H9 (cell line): ENCODE results near the gene WSCD2. TPM values are rescaled to one million over a fixed set of nuclear protein-coding genes. Genes with fewer than 3 reads are reported as not detected.

ENCODE experiments used
- DNase-seq: peaks from one replicate; pipeline ENCODE4 v3.0.0-alpha.2; 2017
- H2AFZ ChIP-seq: one replicate; pipeline ENCODE4 v1.6.1; 2013; ENCODE audit warnings: mild to moderate bottlenecking, low read length, control low read depth, moderate library complexity
- H2AK5ac ChIP-seq: 2 replicates; pipeline ENCODE4 v1.6.1; 2013; ENCODE audit warnings: low read length, control low read depth, mixed read lengths; ENCODE audit not compliant: insufficient read length
- H2BK120ac ChIP-seq: one replicate; pipeline ENCODE4 v1.6.1; 2013; ENCODE audit warnings: low read depth, mild to moderate bottlenecking, low read length, control low read depth, inconsistent platforms; ENCODE audit not compliant: poor library complexity, severe bottlenecking
- H2BK12ac ChIP-seq: 2 replicates; pipeline ENCODE4 v1.6.1; 2013; ENCODE audit warnings: low read length, control low read depth, mixed read lengths, low read depth; ENCODE audit not compliant: insufficient read length
- H2BK15ac ChIP-seq: 2 replicates; pipeline ENCODE4 v1.6.1; 2013; ENCODE audit warnings: low read depth, low read length, control low read depth
- H2BK20ac ChIP-seq: one replicate; pipeline ENCODE4 v1.6.1; 2013; ENCODE audit warnings: low read depth, mild to moderate bottlenecking, low read length, control low read depth, inconsistent platforms; ENCODE audit not compliant: poor library complexity, severe bottlenecking
- H2BK5ac ChIP-seq: 2 replicates; pipeline ENCODE4 v1.6.1; 2013; ENCODE audit warnings: low read length, control low read depth, mixed read lengths; ENCODE audit not compliant: insufficient read length
- H3K14ac ChIP-seq: 2 replicates; pipeline ENCODE4 v1.6.1; 2013; ENCODE audit warnings: low read length, control low read depth; ENCODE audit not compliant: insufficient read depth
- H3K18ac ChIP-seq: 2 replicates; pipeline ENCODE4 v1.6.1; 2013; ENCODE audit warnings: low read depth, mild to moderate bottlenecking, mixed read lengths, low read length, control low read depth; ENCODE audit not compliant: insufficient read length
- H3K23ac ChIP-seq: 2 replicates; pipeline ENCODE4 v1.6.1; 2013; ENCODE audit warnings: low read length, control low read depth, mixed read lengths, low read depth; ENCODE audit not compliant: insufficient read length
- H3K23me2 ChIP-seq: 2 replicates; pipeline ENCODE4 v1.6.1; 2013; ENCODE audit warnings: low read depth, mild to moderate bottlenecking, mixed read lengths, low read length, control low read depth; ENCODE audit not compliant: insufficient read length, poor library complexity, severe bottlenecking
- H3K27ac ChIP-seq: 2 replicates; pipeline ENCODE4 v1.5.1; 2013; ENCODE audit warnings: low read length, control low read depth, mixed read lengths, low read depth; ENCODE audit not compliant: insufficient read length
- H3K27me3 ChIP-seq: 2 replicates; pipeline ENCODE4 v1.6.1; 2013; ENCODE audit warnings: low read length, control low read depth, inconsistent platforms; ENCODE audit not compliant: insufficient read depth
- H3K4ac ChIP-seq: 2 replicates; pipeline ENCODE4 v1.6.1; 2013; ENCODE audit warnings: low read depth, mild to moderate bottlenecking, control low read depth, inconsistent platforms, low read length, moderate library complexity
- H3K4me1 ChIP-seq: 2 replicates; pipeline ENCODE4 v1.6.1; 2013; ENCODE audit warnings: low read length, control low read depth, inconsistent platforms; ENCODE audit not compliant: insufficient read depth
- H3K4me2 ChIP-seq: 2 replicates; pipeline ENCODE4 v1.6.1; 2013; ENCODE audit warnings: low read length, control low read depth, mixed read lengths; ENCODE audit not compliant: insufficient read length, insufficient read depth
- H3K56ac ChIP-seq: 2 replicates; pipeline ENCODE4 v1.6.1; 2013; ENCODE audit warnings: low read depth, mild to moderate bottlenecking, mixed read lengths, low read length, control low read depth; ENCODE audit not compliant: insufficient read length
- H3K79me1 ChIP-seq: 2 replicates; pipeline ENCODE4 v1.6.1; 2013; ENCODE audit warnings: low read depth, mild to moderate bottlenecking, moderate library complexity, low read length, control low read depth, inconsistent platforms; ENCODE audit not compliant: insufficient read depth, poor library complexity, severe bottlenecking
- H3K79me2 ChIP-seq: 2 replicates; pipeline ENCODE4 v1.6.1; 2013; ENCODE audit warnings: low read length, control low read depth, inconsistent platforms; ENCODE audit not compliant: insufficient read depth
- H3K9ac ChIP-seq: 2 replicates; pipeline ENCODE4 v1.6.1; 2013; ENCODE audit warnings: low read length, control low read depth, mixed read lengths; ENCODE audit not compliant: insufficient read length; ENCODE audit errors: extremely low read depth
- H3K9me3 ChIP-seq: one replicate; pipeline ENCODE4 v1.6.1; 2013; ENCODE audit warnings: low read depth, low read length, inconsistent platforms; ENCODE audit not compliant: control insufficient read depth
- H3T11ph ChIP-seq: one replicate; pipeline ENCODE4 v1.6.1; 2013; ENCODE audit warnings: mild to moderate bottlenecking, low read length, control low read depth, inconsistent platforms
- H4K20me1 ChIP-seq: one replicate; pipeline ENCODE4 v1.6.1; 2013; ENCODE audit not compliant: control insufficient read depth, insufficient read length, insufficient read depth
- H4K5ac ChIP-seq: 2 replicates; pipeline ENCODE4 v1.6.1; 2013; ENCODE audit warnings: low read depth, mild to moderate bottlenecking, mixed read lengths, low read length, control low read depth; ENCODE audit not compliant: insufficient read length
- H4K8ac ChIP-seq: replicated peaks from 2 replicates; pipeline ENCODE4 v1.6.1; 2013; ENCODE audit warnings: low read length, control low read depth, mixed read lengths, low read depth; ENCODE audit not compliant: insufficient read length
- H4K91ac ChIP-seq: 2 replicates; pipeline ENCODE4 v1.6.1; 2013; ENCODE audit warnings: low read depth, mild to moderate bottlenecking, moderate library complexity, mixed read lengths, low read length, control low read depth; ENCODE audit not compliant: insufficient read length
- H3K27ac Mint-ChIP-seq, 3 experiments: 2 replicates in 2 of 3; 3 replicates in 1 of 3; pipeline ENCODE4 v1.8.0; 2020 to 2021; ENCODE audit warnings: mixed read lengths in 3 of 3, mild to moderate bottlenecking in 1 of 3, moderate library complexity in 1 of 3
- H3K27me3 Mint-ChIP-seq: 2 replicates; pipeline ENCODE4 v1.8.0; 2021; ENCODE audit warnings: low read depth, mild to moderate bottlenecking, moderate library complexity, mixed read lengths
- H3K36me3 Mint-ChIP-seq, 3 experiments: 2 replicates in 2 of 3; 3 replicates in 1 of 3; pipeline ENCODE4 v1.8.0; 2020 to 2021; ENCODE audit warnings: low read depth in 3 of 3, mixed read lengths in 3 of 3; ENCODE audit not compliant: insufficient read depth in 1 of 3
- H3K4me1 Mint-ChIP-seq, 2 experiments: 2 replicates each; pipeline ENCODE4 v1.8.0; 2020; ENCODE audit warnings: mixed read lengths in 2 of 2
- H3K4me3 Mint-ChIP-seq, 2 experiments: 2 replicates in 1 of 2; 3 replicates in 1 of 2; pipeline ENCODE4 v1.8.0; 2020 to 2021; ENCODE audit warnings: mild to moderate bottlenecking in 2 of 2, mixed read lengths in 2 of 2, moderate library complexity in 1 of 2
- H3K9me3 Mint-ChIP-seq, 2 experiments: 2 replicates in 1 of 2; 3 replicates in 1 of 2; pipeline ENCODE4 v1.8.0; 2020; ENCODE audit warnings: mild to moderate bottlenecking in 2 of 2, mixed read lengths in 2 of 2, moderate library complexity in 1 of 2
- CTCF ChIP-seq: fragments of 200-600 bp; sonication (generic); conservative IDR thresholded peaks from 3 replicates; pipeline ENCODE4 v1.8.0; 2021; ENCODE audit warnings: antibody characterized with exemption, mild to moderate bottlenecking
- WGBS: extraction: QIAGEN DNeasy Blood & Tissue Kit; methylation state at CpG from one replicate; pipeline ENCODE4 v1.1.7; 2013; ENCODE audit warnings: missing lambda C conversion rate, low lambda C conversion rate, mixed read lengths; ENCODE audit not compliant: insufficient read length; ENCODE audit errors: extremely low coverage; 5-methylcytosine and 5-hydroxymethylcytosine counted together
- total RNA-seq: library from RNA; stranded (reverse); gene quantifications from 2 replicates; pipeline ENCODE4 v1.2.1, GENCODE V29; 2021

Gene WSCD2
- total RNA-seq, 1 experiment from 2014 or later = 0.92 TPM

GRCh38 chr12:108106599-108106998 lies 22.5 kb upstream of the WSCD2 start:
- no peak overlapping the region for H3K4me3 Mint-ChIP-seq

More at GRCh38 chr12:108106599-108106998, 22.5 kb upstream of the WSCD2 start:
- no peak overlapping the region for H2AFZ ChIP-seq
- Mint-ChIP-seq H3K9me3 (no peaks in the 10 kb centered on the region; a peak in 1 of 5 replicates), H3K36me3 (no peaks in the 10 kb centered on the region; a peak in 1 of 7 replicates), H3K27me3 (no peaks in the 10 kb centered on the region; the same call in 1 of the 2 replicates), H3K4me1 (peaks cover 0 to 7% of the 10 kb centered on the region in 2 experiments), H3K27ac (no peak overlapping the region)
- H4K8ac ChIP-seq = no peak overlapping the region
- H3K14ac ChIP-seq = no peak overlapping the region
- H2AK5ac ChIP-seq = no peak overlapping the region
- no peak overlapping the region for H3K4ac ChIP-seq
- no peaks in the 10 kb centered on the region for H3K23me2 ChIP-seq
- no peak overlapping the region for H2BK15ac ChIP-seq
- no peak overlapping the region for H3K56ac ChIP-seq
- no peak overlapping the region for H3K4me2 ChIP-seq
- no peaks in the 10 kb centered on the region for H3K27me3 ChIP-seq
- no peak for DNase-seq
- H2BK20ac ChIP-seq = no peak overlapping the region
- H2BK12ac ChIP-seq = no peak overlapping the region
- H4K20me1 ChIP-seq = no peaks in the 10 kb centered on the region
- no peaks in the 10 kb centered on the region for H3K9me3 ChIP-seq
- H2BK5ac ChIP-seq = no peak overlapping the region
- H3K18ac ChIP-seq = no peak overlapping the region
- no peak overlapping the region for H4K5ac ChIP-seq
- H2BK120ac ChIP-seq = no peak overlapping the region
- no peak overlapping the region for H3K27ac ChIP-seq
- H4K91ac ChIP-seq = no peak overlapping the region
- TF ChIP-seq CTCF = no peak
- no CpG with 5 or more reads among the region's 1 CpG for WGBS
- H3K79me1 ChIP-seq = no peaks in the 10 kb centered on the region
- no peak overlapping the region for H3T11ph ChIP-seq
- H3K9ac ChIP-seq = no peak overlapping the region
- no peaks in the 10 kb centered on the region for H3K4me1 ChIP-seq
- no peak overlapping the region for H3K23ac ChIP-seq
- no peaks in the 10 kb centered on the region for H3K79me2 ChIP-seq
